ENCODE data around the gene PPP4R2.
A peak's percentile ranks its signal among the peaks of the same experiment; 100 is the strongest.

Gene PPP4R2, protein sequence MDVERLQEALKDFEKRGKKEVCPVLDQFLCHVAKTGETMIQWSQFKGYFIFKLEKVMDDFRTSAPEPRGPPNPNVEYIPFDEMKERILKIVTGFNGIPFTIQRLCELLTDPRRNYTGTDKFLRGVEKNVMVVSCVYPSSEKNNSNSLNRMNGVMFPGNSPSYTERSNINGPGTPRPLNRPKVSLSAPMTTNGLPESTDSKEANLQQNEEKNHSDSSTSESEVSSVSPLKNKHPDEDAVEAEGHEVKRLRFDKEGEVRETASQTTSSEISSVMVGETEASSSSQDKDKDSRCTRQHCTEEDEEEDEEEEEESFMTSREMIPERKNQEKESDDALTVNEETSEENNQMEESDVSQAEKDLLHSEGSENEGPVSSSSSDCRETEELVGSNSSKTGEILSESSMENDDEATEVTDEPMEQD

DNA sequence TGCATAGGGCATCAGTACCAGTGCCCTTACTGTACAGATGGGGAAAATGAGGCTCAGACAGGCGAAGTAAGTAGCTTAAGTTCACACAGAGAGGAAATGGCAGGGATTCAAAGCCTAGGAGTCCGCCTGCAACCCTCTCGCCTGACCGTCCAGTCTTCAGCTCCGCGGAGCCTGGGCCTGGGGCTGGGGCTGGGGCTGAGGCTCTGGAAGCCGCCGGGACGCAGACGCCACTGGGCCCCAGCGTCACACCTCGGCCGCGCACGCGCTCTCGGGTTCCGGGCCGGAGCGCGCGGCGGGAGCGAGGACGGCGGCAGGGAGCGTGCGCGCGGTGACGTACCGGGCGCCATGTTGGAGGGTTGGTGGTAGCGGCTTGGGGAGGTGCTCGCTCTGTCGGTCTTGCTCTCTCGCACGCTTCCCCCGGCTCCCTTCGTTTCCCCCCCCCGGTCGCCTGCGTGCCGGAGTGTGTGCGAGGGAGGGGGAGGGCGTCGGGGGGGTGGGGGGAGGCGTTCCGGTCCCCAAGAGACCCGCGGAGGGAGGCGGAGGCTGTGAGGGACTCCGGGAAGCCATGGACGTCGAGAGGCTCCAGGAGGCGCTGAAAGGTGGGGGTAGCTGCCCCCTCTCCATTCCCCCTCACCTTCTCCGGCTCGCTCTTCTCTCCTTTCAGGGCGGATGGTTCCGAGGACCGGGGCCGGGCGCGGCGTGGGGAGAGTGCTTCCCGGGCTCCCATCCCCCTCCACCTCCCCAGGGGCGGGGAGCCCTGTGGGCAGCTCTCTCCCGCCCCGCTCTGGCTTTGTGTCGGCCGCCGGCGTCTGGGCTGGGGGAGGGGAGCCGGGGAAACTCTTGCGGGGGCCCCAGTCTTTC is at the start of gene PPP4R2:
Gene PPP4R2 (plus strand): TSS at position 339 of the 861 bp plus-strand sequence. CDS start 227 bp downstream, at position 566.
- peak; percentile 76 for DNase-seq (ENCODE audit: low read depth)

DNA sequence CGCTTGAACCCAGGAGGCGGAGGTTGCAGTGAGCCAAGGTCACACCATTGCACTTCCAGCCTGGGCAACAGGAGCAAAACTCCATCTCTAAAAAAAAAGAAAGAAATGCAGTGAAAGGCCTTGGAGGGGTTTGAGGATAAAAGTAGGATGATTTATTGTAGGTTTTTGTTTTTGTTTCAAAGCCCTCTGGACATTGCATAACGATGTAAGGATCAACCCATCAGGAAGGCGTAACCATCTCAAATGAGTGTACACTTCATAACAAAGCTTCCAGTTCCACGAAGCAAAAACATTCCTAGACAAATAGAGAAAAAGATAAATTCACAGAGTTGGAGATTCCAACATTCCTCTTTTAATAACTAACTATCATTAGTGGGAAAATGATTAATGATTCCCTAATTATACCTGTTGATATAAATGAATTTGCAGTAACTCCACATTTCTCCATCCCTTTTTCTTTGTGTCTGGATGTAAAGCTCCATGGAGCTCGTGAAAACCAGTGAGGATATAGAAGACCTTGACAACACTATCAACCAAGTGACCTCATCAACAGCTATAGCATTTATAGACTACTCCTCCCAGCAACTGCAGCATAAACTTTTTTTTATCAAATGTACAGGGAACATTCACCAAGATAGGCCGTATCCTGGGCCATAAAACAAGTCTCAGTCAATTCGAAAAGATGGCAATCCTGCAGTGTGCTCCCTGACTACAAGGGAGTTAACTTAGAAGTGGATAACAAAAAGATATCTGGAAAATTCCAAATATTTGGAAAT is 48.7 kb upstream of the PPP4R2 start:
- no peak for DNase-seq (ENCODE audit: low read depth)

DNA sequence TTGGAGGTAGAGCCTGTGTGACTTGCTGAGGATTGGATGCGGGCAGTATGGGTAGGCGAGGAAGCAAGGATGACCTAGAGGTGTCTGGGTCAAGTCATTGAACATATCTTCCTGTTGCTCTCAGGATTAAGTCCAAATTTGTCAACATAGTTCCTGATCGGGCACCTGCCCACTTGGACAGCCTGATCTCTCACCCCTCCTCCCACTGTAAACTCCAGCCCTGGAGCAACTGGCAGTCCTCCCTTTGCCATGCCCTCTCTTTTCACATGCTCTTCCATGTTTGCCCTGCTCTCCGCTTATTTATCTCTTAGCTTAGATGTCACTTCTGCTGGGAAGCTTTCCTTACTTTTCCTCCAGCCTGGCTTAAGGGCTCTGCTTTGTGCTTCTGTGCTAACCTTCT is 47.6 kb upstream of the PPP4R2 start:
- no peak for DNase-seq (ENCODE audit: low read depth)

DNA sequence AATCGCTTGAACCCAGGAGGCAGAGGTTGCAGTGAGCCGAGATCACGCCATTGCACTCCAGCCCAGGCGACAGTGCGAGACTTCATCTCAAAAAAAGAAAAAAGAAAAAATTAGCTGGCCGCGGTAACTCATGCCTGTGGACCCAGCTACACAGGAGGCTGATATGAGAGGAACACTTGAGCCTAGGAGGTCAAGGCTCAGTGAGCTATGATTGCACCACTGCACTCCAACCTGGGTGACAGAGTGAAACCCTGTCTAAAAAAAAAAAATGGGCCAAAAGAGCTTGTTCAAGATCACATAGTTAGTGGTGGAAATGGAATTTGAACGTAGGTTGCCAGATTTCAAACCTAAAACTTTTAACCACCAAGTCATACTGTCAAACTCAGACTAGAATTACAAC is 46.2 kb upstream of the PPP4R2 start:
- no peak for DNase-seq (ENCODE audit: low read depth)

DNA sequence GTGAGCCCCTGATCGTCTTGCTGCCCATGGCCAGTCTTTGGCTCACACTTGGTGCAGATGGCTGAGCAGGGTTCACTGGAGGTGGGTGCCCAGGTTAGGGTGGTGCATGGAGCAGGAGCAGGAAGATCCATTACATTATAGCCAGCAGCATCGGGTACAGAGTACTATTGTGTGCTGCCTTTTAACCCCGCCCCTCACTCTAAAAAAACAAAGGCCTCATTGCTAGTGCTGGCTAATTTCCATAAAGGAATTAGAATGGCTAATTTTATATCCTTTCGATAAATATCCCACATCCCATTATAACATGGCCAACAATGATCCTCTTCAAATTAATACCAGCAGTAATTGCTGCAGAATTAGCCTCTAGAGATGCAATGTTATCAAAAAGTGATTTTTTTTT is 45.8 kb upstream of the PPP4R2 start:
- no peak for DNase-seq (ENCODE audit: low read depth)

DNA sequence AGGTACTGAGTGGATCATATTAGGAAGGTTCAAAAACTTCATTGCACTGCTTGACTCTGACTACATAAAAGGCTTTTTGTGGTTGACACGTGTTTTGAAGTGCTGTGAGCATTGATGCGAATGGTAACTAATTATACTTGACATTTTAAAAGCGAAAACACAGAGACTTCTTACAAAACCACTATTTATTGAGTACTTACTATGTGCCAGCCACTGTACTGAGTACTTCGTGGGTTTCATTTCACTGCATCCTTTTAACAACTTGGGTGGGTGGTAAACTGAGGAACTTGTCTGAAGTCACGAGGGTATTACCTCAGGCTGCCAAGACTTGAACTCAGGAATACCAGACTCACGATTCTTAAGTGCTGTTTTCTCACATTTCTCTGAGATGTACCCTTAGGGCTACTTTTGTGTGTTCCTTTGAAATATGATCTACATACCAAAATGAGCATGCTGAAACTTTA is 45.3 kb upstream of the PPP4R2 start:
- no peak for DNase-seq (ENCODE audit: low read depth)

DNA sequence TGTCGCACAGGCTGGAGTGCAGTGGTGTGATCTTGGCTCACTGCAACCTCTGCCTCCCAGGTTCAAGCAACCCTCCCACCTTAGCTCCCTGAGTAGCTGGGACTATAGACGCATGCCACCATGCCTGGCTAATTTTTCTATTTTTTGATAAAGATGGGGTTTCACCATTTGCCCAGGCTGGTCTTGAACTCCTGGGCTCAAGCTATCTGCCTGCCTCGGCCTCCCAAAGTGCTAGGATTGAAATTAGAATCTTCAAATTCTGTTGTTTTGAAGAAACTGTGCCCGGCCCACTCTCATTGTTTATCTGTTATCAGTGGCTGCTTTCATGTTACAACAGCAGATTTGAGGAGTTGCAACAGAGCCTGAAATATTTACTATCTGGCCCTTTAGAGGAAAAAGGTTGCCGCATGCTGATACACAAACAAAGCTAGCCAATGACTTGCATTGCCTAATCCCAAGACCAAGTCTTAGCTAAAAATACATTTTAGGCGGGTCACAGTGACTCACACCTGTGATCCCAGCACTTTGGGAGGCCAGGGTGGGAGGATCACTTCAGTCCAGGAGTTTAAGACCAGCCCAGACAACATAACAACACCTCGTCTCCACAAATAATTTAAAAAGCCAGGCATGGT is 43.2 kb upstream of the PPP4R2 start:
- no peak for DNase-seq (ENCODE audit: low read depth)

DNA sequence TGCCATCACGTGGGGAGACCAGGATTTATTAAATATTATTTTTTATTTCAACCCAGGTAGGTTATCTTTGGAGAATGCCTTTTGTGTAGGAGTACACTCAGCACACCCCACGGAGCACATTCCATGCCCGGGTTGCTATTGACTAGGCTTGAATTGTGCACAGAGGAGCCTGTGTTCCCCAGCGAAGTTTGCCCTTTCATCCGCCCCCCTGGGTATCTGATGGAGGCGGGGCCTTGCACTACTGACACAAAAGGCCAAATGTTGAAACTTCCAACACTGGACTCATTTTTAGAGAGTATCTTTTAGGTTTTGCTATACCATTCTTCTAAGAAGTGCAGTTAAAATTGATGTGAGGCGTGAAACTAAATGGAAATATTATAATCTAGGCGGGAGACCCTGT is 39.3 kb upstream of the PPP4R2 start:
- no peak for DNase-seq (ENCODE audit: low read depth)

DNA sequence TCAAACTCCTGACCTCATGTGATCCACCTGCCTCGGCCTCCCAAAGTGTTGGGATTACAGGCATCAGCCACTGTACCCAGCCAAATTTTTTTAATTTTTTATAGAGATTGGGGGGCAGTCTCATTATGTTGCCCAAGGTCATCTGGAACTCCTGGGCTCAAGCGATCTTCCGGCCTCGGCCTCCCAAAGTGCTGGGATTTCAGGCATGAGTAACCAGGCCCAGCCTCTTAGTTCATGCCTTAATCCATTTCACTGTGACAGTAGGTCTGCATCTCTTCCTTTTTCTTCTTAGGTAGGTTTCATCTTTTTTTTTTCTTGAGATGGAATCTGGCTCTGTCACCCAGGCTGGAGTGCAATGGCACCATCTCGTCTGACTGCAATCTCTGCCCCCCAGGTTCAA is 37.3 kb upstream of the PPP4R2 start:
- DNase-seq (ENCODE audit: low read depth): no peak

DNA sequence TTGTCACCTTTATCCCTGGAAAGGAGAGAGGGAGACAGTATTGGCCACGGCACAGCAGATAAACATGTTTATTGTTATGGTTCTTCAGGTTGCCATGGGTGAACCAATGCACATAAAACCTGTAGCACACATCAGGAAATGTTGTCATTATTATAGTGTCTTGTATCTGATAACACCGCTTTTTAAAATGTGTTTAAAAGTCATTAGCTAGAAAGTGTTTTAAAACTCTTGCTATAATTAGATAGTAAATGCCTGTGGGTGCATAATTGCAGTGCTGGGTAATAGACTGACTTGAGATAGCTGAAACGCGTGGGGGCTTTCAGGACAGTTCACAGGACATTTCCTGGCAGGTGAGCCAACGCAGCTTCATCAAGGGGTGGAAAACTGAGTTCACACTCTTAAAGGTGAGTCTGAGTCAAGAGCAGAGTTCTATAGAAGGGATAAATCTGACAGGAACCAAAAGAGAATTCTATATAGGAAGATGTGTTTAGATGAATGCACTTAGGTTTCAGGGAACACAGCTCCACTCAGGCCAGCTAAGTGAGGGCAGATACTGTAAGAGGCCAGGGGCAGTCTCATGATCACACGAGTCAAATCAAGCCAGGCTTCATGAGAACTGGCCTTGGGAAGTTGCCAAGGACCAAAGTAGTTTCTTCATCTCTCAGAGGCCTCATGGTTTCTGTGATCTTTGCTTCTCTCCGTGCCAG is 35.6 kb upstream of the PPP4R2 start:
- DNase-seq (ENCODE audit: low read depth): peak; percentile 43

DNA sequence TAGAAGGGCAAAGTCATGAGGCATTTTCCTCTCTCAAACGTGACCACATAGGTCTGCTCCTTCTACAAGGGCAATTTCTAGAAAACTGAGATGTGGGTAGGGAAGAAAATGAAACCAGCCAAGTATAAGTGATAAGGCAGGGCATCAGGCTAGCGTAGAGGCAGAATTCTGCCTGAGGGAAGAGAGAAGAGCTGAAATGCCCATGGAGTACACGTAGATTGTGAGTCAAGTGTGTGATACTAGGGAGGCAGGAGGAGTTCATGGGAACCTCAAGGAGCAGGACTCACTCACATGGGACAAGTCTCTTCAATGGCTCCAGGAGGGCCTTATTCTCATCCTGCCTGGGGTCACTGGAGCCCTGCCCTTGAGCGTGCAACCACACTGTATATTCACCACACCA is 34.9 kb upstream of the PPP4R2 start:
- DNase-seq (ENCODE audit: low read depth): no peak

DNA sequence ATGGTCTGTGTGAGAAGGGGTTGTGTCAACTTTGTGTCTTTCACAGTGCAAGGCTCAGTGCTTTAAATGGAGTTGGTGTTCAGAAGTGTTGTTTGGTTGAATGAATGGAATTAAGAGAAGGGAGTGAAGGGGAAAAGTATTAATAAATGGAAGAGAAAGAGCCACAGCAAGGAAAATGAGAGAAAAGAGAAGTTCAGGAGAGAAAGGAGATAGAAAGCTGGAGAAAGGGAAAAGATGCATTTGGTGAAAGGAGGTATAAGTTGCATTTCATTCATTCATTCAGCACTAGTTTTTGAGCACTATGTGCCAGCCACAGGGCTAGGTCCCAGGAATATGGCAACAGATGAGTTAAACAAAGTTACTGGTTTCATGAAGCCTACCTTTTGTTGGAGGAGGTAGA is 34.3 kb upstream of the PPP4R2 start:
- no peak for DNase-seq (ENCODE audit: low read depth)

DNA sequence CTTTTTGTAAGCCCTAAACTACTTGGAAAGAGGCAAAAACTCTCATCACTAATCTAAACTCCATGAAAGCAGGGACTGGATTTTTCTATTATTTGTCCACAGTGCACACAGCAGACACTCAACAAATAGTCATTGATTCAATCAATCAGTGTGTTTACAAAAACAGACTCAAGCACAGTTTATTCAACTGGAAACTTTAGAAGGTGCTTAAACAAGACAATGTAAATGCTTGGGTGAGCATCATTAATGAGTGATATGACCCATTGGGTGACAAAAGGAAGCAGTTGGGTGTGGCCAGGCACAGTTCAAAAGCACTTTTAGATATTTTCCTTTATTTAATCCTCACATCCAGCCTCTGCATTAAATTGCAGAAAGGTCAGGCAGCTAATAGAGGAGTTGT is 32.0 kb upstream of the PPP4R2 start:
- no peak for DNase-seq (ENCODE audit: low read depth)

DNA sequence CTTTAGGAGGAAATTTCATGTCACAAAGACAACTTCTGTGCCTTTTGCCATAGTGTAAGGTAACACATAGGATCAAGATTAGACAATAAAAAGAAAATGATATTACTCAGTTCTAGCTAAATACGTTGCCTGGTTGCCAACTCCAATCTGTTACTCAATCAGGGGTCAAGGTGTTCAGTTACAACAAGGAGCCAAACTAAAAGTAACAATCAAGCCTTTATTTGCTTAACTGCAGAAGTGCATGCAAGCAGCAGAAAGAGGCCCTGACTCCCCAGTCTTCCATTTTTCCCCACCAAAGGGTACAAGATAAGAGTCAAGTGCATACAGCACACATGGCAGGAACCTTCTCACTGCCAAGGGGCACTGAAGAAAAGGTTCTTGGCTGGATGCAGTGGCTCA is 28.3 kb upstream of the PPP4R2 start:
- DNase-seq (ENCODE audit: low read depth): no peak

DNA sequence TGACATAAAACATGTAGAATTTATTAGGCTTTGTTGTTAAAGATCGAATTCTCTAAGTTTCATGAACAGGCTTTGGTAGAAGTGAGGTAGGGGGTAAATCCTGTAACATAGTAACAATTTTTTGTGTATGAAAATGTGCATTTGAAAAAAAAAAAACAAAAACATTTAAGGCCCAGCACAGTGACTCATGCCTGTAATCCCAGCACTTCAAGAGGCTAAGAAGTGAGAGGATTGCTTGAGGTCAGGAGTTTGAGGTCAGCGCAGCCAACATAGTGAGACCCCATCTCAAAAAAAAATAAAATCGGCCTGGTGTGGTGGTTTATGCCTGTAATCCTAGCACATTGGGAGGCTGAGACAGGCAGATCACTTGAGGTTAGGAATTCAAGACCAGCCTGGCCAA is 26.8 kb upstream of the PPP4R2 start:
- no peak for DNase-seq (ENCODE audit: low read depth)

DNA sequence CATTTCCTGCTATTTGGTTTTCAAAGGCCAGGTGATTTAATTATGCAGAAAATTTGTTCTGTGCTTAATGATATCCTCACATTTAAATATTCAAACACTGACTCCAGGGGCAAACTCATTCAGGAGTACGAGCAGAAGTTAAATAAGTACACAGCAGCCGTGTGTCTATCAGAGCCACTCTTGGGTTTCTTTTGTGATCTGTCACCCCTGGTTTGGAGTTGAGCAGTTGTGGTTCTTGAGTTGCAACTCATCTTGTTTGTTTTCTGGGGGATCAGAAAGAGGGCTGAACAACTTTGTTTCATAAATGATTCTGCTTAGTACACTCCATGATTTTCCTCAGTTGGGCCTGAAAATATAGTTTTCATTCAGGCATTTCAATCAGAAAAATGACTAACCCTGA is 25.7 kb upstream of the PPP4R2 start:
- DNase-seq (ENCODE audit: low read depth): no peak

DNA sequence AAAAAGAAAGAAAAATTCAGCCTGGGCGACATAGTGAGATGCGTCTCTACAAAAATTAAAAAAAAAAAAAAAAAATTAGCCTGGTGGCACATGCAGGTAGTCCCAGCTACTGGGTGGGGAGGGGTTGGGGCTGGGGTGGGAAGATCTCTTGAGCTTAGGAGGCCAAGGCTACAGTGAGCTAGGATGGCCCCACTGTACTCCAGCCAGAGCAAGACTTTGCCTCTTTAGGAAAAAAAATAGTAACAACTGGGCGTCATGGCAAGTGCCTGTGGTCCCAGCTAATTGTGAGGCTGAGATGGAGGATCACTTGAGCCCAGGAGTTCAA is 23.9 kb upstream of the PPP4R2 start:
- DNase-seq (ENCODE audit: low read depth): no peak

DNA sequence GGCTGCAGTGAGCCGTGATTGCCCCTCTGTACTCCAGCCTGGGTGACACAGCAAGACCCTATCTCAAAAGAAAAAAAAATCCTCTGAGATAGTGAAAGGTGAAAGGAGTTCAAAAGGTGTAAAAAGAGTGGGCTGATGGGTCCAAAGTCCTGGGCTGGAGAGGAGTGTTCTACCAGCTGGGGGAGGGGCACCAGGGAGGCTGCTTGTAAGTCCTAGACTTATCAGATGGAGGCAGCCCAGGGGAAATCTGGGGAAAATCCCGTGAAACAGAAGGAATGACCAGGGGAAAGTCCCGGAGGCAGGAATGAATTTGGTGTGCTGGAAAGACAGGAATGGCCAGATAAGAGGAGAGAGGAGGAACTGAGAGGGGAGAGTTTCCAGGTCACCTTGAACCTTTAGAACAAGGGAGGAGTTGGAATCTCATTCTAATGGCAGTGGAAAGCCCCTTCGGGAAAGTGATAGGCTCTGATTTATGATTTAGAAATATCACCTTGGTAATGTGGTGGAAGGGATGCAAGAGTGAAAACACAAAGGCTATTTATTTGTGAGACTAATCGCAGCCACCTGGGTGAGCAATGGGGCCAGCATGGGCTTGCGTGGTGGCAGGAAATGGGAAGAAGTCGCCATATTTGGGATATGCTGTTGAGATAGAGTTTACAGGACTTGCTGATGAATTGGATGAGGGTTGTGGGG is 23.4 kb upstream of the PPP4R2 start:
- no peak for DNase-seq (ENCODE audit: low read depth)

DNA sequence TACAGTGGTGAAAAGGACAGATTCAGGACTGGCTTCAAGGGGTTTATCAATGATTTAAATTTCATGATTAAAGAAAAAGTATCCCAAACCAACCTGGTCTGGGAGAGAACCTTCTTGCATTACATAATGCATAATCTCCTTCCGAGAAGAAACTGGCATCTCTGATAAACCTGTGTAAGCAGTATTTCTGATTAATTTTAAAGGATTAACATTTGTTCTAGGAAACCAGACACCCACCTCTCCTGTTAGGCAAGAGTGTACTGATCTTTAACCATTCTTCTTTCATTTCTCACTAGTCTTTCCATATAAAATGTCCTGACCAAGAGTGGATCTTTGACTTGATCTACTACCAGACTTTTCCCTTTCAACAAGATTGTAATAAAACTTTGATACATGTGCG is 22.8 kb upstream of the PPP4R2 start:
- DNase-seq (ENCODE audit: low read depth): no peak

DNA sequence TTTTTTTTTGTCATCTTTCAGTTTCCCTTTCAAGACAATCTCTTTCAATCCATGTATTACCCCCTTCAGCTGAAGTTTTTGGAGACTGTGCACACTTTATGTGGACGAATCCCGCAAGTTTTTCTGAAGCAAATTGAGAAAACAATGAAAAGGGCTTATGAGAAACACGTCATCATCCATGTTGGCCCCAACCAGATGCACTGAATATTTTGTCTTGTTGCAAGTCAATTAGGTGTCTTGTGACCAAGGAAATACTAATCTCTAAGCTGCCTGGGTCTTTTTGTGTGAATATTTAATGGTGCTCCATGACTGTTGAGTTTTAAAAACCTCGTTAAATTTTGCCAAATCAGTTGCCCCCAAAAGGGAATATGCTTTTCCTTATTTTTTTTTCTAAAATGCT is 21.7 kb upstream of the PPP4R2 start:
- DNase-seq (ENCODE audit: low read depth): no peak

DNA sequence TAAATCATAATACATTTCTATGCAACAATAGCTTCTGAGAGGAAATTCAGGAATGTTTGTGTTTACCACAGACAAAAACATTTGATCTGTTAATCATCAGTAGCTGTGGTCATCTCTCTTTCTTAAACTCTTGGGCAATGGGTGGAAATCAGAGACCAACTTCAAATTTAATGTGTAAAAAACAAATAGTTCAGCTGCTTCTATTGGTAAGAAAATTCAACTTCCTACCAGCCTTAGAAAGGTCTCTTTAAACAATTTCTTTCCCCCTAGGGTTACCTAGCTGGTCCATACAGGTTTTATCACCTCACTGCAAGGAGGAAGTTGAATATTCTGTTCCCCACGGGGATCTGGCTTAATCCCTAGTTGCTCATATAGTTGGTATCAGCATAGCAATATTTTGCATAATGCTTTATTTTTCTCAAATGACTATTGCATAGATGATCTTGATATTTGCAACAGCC is 20.3 kb upstream of the PPP4R2 start:
- DNase-seq (ENCODE audit: low read depth): no peak
